ENCODE results near the gene CSNK1E.

DNA sequence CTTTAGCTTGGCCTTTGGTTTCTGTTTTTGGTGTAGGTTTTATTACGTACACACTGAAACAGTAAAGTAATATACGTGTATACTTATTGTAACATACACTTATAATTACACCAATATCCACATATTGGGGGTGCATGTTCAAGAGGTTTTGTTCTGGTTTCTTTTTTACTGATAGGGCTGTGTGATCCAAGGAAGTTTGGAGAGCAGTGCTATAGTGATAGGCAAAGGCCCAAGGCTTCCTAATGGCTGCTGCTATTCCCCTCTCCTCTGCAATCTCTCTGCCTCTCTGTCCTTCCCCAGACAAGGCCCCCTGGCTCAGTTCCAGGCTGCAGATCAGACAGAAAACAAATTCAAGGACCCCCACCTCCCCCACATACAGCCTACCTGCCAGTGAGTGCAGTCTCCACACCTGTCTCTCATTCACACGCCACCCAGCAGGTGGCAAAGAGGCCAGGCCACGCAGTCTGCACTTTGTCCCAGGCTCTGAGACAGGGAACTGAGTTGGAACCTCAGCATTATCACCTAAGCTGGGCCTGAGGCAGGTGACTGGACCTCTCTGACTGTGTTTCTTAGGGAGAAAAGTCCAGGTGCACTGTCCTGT, 59.5 kb downstream of the CSNK1E start:
- TF ChIP-seq, protein P1, sequence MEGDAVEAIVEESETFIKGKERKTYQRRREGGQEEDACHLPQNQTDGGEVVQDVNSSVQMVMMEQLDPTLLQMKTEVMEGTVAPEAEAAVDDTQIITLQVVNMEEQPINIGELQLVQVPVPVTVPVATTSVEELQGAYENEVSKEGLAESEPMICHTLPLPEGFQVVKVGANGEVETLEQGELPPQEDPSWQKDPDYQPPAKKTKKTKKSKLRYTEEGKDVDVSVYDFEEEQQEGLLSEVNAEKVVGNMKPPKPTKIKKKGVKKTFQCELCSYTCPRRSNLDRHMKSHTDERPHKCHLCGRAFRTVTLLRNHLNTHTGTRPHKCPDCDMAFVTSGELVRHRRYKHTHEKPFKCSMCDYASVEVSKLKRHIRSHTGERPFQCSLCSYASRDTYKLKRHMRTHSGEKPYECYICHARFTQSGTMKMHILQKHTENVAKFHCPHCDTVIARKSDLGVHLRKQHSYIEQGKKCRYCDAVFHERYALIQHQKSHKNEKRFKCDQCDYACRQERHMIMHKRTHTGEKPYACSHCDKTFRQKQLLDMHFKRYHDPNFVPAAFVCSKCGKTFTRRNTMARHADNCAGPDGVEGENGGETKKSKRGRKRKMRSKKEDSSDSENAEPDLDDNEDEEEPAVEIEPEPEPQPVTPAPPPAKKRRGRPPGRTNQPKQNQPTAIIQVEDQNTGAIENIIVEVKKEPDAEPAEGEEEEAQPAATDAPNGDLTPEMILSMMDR (IDR thresholded peaks at IDR 0.05) = no peak
- no peak for TF ChIP-seq ZFX (IDR thresholded peaks at IDR 0.05; ENCODE audit: borderline replicate concordance)
